Endodermal cell (in vitro differentiated cells): ENCODE results near the gene KIDINS220. TPM values are rescaled to one million over a fixed set of nuclear protein-coding genes. Genes with fewer than 3 reads are reported as not detected.

Experiments used
- DNase-seq: peaks from one replicate; pipeline ENCODE4 v3.0.0-alpha.2; 2017
- H3K27ac ChIP-seq: 2 replicates; pipeline ENCODE4 v1.5.1; 2013; ENCODE audit warnings: mild to moderate bottlenecking, low read depth, low read length, moderate library complexity
- H3K27me3 ChIP-seq: 2 replicates; pipeline ENCODE4 v1.6.1; 2013; ENCODE audit warnings: mild to moderate bottlenecking, low read length, moderate library complexity; ENCODE audit not compliant: insufficient read depth, control insufficient read depth, poor library complexity, severe bottlenecking
- H3K36me3 ChIP-seq: 2 replicates; pipeline ENCODE4 v1.7.0; 2013; ENCODE audit warnings: mild to moderate bottlenecking, low read length, moderate library complexity; ENCODE audit not compliant: control insufficient read depth, insufficient read depth
- H3K4me1 ChIP-seq: one replicate; pipeline ENCODE4 v1.7.0; 2013; ENCODE audit warnings: low read length; ENCODE audit not compliant: control insufficient read depth, insufficient read depth
- H3K4me3 ChIP-seq: 2 replicates; pipeline ENCODE4 v1.5.1; 2013; ENCODE audit warnings: mild to moderate bottlenecking, low read length, moderate library complexity
- H3K9ac ChIP-seq: 2 replicates; pipeline ENCODE4 v1.6.1; 2013; ENCODE audit warnings: mild to moderate bottlenecking, low read length, moderate library complexity; ENCODE audit not compliant: poor library complexity, severe bottlenecking; ENCODE audit errors: extremely low read depth
- H3K9me3 ChIP-seq: 2 replicates; pipeline ENCODE4 v1.6.1; 2013; ENCODE audit warnings: mild to moderate bottlenecking, low read length, moderate library complexity; ENCODE audit not compliant: control insufficient read depth
- H3K27ac Mint-ChIP-seq: 2 replicates; pipeline ENCODE4 v1.8.0; 2020; ENCODE audit warnings: mixed read lengths
- H3K27me3 Mint-ChIP-seq: 2 replicates; pipeline ENCODE4 v1.8.0; 2021; ENCODE audit warnings: mild to moderate bottlenecking, mixed read lengths; ENCODE audit not compliant: insufficient read depth
- H3K36me3 Mint-ChIP-seq: 2 replicates; pipeline ENCODE4 v1.8.0; 2020; ENCODE audit warnings: low read depth, mixed read lengths
- H3K4me1 Mint-ChIP-seq: 2 replicates; pipeline ENCODE4 v1.8.0; 2020; ENCODE audit warnings: mixed read lengths
- H3K4me3 Mint-ChIP-seq: 2 replicates; pipeline ENCODE4 v1.8.0; 2020; ENCODE audit warnings: mild to moderate bottlenecking, moderate library complexity, mixed read lengths
- H3K9me3 Mint-ChIP-seq: 2 replicates; pipeline ENCODE4 v1.8.0; 2020; ENCODE audit warnings: mild to moderate bottlenecking, mixed read lengths
- CTCF ChIP-seq: fragments of 200-600 bp; sonication (generic); conservative IDR thresholded peaks from 2 replicates; pipeline ENCODE4 v1.5.0; 2021; ENCODE audit warnings: antibody characterized with exemption, mild to moderate bottlenecking
- WGBS, 2 experiments: methylation state at CpG; one replicate each; pipeline versions ENCODE4 v1.1.5 to v1.1.7; 2013; ENCODE audit warnings: missing lambda C conversion rate in 2 of 2, mixed read lengths in 1 of 2; ENCODE audit not compliant: insufficient coverage in 1 of 2, insufficient read length in 1 of 2; 5-methylcytosine and 5-hydroxymethylcytosine counted together
- total RNA-seq, 2 donors: library from RNA; stranded (reverse); fragmentation: NEBNext Ultra II Directional in 1 of 2; extraction: Animal tissue kit (Norgen Biotek cat#: 25700) in 1 of 2; gene quantifications; 2 replicates in 1 of 2; 3 replicates in 1 of 2; pipeline ENCODE4 v1.2.1, GENCODE V29; 2021

Gene KIDINS220
- total RNA-seq, 2 donors from 2014 or later = 33.8 to 35.2 TPM

GRCh38 chr2:8684540-8684877 is 152.9 kb downstream of the KIDINS220 start:
- Mint-ChIP-seq H3K27me3 (no peaks in the 10 kb centered on the region), H3K4me3 (peak overlapping the region; percentile 100), H3K9me3 (no peaks in the 10 kb centered on the region), H3K36me3 (peaks cover 16% of the 10 kb centered on the region), H3K27ac (peak overlapping the region; percentile 24), H3K4me1 (peaks cover 11% of the 10 kb centered on the region)
- peaks cover 7% of the 10 kb centered on the region for H3K4me1 ChIP-seq
- no peak for TF ChIP-seq CTCF
- no peaks in the 10 kb centered on the region for H3K9me3 ChIP-seq
- H3K4me3 ChIP-seq = peak overlapping the region; percentile 89
- no peak overlapping the region for H3K9ac ChIP-seq
- peak; percentile 72 for DNase-seq
- H3K27me3 ChIP-seq = no peaks in the 10 kb centered on the region
- no peaks in the 10 kb centered on the region for H3K36me3 ChIP-seq
- peak overlapping the region; percentile 19 for H3K27ac ChIP-seq
- WGBS, 2 experiments = 14 to 21% methylated on average over 3 of the region's 3 CpGs

- 1 to 2% methylated on average over 14 to 30 of the region's 30 CpGs for WGBS, 2 experiments
- H3K27ac Mint-ChIP-seq = peak overlapping the region; percentile 97
- peaks cover 16% of the 10 kb centered on the region for H3K36me3 Mint-ChIP-seq
- Histone ChIP-seq H3K27me3 (no peaks in the 10 kb centered on the region), H3K4me1 (peaks cover 8% of the 10 kb centered on the region), H3K4me3 (peak overlapping the region; percentile 89), H3K36me3 (no peaks in the 10 kb centered on the region), H3K9ac (peak overlapping the region; percentile 54), H3K9me3 (no peaks in the 10 kb centered on the region), H3K27ac (peak overlapping the region; percentile 73)
- H3K4me1 Mint-ChIP-seq = peaks cover 13% of the 10 kb centered on the region
- DNase-seq = peak; percentile 55
- H3K4me3 Mint-ChIP-seq = peak overlapping the region; percentile 100
- H3K9me3 Mint-ChIP-seq = no peaks in the 10 kb centered on the region
- TF ChIP-seq CTCF = no peak
- H3K27me3 Mint-ChIP-seq = no peaks in the 10 kb centered on the region
Observed at GRCh38 chr2:8682719-8683667, 154.4 kb downstream of the KIDINS220 start.

- no peaks in the 10 kb centered on the region for H3K36me3 ChIP-seq
- peaks cover 10% of the 10 kb centered on the region for H3K4me1 ChIP-seq
- H3K27me3 ChIP-seq = peaks cover 2% of the 10 kb centered on the region
- H3K9me3 ChIP-seq = no peaks in the 10 kb centered on the region
- Mint-ChIP-seq H3K27me3 (no peaks in the 10 kb centered on the region), H3K4me3 (peak within 1 kb of the TSS; percentile 100), H3K9me3 (no peaks in the 10 kb centered on the region), H3K4me1 (peaks cover 20% of the 10 kb centered on the region), H3K36me3 (peaks cover 16% of the 10 kb centered on the region), H3K27ac (peak within 1 kb of the TSS; percentile 98)
- peak; percentile 10 for TF ChIP-seq CTCF
- peak; percentile 100 for DNase-seq
- H3K9ac ChIP-seq = peak within 1 kb of the TSS; percentile 54
- WGBS, 2 experiments = 0 to 1% methylated on average over 44 to 65 of the region's 70 CpGs
- peak within 1 kb of the TSS; percentile 95 for H3K27ac ChIP-seq
- H3K4me3 ChIP-seq = peak within 1 kb of the TSS; percentile 89
Observed at GRCh38 chr2:8681786-8682692, 155.4 kb downstream of the KIDINS220 start, which contains the start of gene ID2. Gene ID2 (plus strand): TSS chr2:8682056. CDS start chr2:8682166, 110 bp downstream.
